ENCODE measurements around the gene AFF1.

- no peak for TF ChIP-seq CTCF (IDR thresholded peaks at IDR 0.05; ENCODE audit: low read depth, low read length, missing input control)
- TF ChIP-seq TAF1 (conservative IDR thresholded peaks at IDR 0.05) = no peak
- TF ChIP-seq, protein P1, sequence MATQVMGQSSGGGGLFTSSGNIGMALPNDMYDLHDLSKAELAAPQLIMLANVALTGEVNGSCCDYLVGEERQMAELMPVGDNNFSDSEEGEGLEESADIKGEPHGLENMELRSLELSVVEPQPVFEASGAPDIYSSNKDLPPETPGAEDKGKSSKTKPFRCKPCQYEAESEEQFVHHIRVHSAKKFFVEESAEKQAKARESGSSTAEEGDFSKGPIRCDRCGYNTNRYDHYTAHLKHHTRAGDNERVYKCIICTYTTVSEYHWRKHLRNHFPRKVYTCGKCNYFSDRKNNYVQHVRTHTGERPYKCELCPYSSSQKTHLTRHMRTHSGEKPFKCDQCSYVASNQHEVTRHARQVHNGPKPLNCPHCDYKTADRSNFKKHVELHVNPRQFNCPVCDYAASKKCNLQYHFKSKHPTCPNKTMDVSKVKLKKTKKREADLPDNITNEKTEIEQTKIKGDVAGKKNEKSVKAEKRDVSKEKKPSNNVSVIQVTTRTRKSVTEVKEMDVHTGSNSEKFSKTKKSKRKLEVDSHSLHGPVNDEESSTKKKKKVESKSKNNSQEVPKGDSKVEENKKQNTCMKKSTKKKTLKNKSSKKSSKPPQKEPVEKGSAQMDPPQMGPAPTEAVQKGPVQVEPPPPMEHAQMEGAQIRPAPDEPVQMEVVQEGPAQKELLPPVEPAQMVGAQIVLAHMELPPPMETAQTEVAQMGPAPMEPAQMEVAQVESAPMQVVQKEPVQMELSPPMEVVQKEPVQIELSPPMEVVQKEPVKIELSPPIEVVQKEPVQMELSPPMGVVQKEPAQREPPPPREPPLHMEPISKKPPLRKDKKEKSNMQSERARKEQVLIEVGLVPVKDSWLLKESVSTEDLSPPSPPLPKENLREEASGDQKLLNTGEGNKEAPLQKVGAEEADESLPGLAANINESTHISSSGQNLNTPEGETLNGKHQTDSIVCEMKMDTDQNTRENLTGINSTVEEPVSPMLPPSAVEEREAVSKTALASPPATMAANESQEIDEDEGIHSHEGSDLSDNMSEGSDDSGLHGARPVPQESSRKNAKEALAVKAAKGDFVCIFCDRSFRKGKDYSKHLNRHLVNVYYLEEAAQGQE (IDR thresholded peaks at IDR 0.05) = no peak
These were observed 21.2 kb downstream of the AFF1 start for GRCh38 chr4:86955888-86956451.

All from liver (tissue), 3 donors.